HG02588 (cell line): ENCODE measurements around the gene CIDEC.
"Not testable (repeated sequence)": the region's sequence is repeated elsewhere in the genome, so short reads cannot be mapped to it uniquely, and the experiment has no call there.

Source experiments
- ATAC-seq: cut with Tn5 transposase; IDR thresholded peaks from one replicate; pipeline ENCODE4 v1.9.1; 2021; ENCODE audit warnings: mild to moderate bottlenecking, moderate library complexity; ENCODE audit not compliant: unreplicated experiment

CIDEC gene

DNA sequence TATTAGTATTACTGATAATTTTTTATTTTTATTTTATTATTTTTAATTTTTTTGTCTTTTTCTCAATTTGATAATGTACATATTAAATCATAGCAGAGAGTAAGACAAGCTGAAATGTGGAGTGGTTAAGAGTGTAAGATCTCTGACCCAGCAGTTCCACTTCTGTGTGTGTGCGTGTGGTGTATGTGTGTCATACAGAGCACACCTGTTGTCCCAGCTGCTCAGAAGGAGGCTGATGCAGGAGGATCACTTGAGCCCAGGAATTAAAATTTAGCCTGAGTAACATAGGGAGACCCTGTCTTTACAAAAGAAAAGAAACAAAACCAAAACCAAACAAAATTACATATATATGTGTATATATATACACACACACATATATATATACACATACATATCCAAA is 1.4 kb upstream of the CIDEC start:
- no peak for ATAC-seq

DNA sequence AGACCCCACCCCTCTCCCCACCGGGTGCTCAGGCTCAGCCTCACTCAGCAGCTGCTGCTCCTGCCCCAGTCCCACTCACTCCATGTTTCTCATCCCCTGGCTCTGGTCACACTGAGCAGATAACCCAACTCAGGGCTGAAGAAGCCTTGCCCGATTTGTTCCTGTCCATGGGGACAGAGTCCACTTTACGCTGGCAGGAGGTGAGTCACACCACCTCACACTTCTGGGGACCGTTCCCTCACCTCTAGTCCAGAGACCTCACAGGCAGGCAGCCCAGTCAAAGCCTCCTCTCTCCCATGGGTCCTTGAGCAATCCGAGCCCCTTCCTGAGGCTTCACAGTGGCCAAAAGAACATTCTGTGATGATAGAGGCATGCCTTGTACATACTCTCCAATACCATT is 1.4 kb downstream of the CIDEC start:
- ATAC-seq = no peak

DNA sequence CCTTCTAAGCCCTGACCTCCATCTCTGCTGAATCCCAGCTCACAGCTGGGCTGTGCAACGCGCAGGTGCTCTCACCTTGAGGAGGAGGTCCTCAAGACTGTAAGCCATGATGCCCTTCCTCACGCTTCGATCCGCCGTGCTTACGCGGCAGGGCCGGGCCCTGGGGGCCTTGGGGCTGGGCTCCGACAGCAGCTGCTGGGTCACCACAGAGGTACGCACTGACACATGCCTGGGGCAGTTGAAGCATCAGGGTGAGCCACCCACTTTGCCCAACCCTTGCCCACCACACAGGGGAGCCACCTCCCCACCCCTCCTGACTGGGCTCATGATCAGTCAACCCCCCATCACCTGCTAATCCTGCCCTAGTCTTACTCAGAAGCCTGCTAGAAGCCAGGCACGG is 3.1 kb downstream of the CIDEC start:
- ATAC-seq = no peak

DNA sequence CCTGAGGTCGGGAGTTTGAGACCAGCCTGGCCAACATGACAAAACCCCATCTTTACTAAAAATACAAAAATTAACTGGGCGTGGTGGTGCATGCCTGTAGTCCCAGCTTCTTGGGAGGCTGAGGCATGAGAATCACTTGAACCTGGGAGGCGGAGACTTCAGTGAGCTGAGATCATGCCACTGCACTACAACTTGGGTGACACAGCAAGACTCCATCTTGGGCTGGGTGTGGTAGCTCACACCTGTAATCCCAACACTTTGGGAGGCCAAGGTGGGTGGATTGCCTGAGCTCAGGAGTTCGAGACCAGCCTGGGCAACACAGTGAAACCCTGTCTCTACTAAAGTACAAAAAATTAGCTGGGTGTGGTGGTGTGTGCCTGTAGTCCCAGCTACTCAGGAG is 3.8 kb downstream of the CIDEC start:
- ATAC-seq = not testable (repeated sequence)

DNA sequence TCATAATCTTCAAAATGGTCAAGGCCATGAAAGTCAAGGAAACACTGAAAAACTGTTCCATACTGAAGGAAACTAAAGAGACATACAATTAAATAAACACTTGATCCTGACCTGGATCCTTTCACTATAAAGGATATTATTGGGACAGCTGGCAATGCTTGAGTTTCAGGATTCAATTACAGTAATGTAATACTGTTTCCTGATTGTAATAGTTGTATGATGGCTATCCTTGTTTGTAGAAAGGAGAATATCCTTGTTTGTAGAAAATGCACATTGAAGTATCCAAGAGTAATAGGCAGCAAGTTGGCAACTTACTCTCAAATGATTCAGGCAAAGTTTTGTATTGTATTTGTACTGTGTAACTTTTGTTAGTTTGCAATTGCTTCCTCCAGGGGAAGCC is 4.6 kb downstream of the CIDEC start:
- no peak for ATAC-seq

DNA sequence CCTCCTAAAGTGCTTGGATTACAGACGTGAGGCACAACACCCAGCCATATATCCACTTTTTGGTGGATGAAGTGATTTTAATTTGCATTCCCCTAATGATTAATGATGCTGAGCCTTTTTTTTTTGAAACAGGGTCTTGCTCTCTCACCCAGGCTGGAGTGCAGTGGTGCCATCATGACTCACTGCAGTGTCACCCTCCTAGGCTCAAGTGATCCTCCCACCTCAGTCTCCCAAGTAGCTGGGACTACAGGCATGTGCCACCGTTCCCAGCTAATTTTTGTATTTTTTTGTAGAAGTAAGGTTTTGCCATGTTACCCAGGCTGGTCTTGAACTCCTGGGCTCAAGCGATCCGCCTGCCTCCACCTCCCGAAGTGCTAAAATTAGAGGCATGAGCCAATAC is 8.0 kb downstream of the CIDEC start:
- not testable (repeated sequence) for ATAC-seq

DNA sequence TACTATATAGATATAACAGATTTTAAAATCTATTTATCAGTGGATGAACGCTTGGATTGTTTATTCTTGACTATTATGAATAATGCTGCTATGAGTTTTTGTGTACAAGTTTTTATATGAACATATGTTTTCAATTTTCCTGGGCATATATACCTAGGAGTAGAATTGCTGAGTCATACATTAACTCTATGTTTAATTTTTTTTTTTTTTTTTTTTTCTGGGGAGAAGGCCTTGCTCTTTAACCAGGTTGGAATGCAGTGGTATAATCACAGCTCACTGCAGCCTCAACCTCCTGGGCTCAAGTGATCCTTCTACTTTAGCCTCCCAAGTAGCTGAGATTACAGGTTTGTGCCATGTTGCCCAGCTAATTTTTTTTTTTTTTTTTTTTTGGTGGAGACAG is 9.1 kb downstream of the CIDEC start:
- ATAC-seq = no peak

DNA sequence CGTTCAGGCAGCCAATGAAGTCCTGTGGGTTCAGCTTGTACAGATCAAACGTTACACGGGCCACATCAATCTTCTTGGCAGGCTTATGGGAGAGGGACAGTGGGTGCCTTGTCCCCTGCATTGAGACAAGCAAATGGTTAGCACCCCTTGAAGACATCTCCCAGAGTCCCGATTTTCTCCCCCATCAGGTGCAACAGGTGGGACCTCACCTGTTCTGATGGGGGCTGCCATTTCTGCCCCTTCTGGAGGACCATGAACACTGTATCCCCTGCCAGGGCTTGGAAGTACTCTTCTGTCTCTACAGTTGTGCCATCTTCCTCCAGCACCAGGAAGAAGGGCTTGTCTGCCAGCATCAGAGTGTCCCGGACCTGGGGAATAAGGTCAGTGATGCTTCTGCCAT is 10.1 kb downstream of the CIDEC start:
- no peak for ATAC-seq

DNA sequence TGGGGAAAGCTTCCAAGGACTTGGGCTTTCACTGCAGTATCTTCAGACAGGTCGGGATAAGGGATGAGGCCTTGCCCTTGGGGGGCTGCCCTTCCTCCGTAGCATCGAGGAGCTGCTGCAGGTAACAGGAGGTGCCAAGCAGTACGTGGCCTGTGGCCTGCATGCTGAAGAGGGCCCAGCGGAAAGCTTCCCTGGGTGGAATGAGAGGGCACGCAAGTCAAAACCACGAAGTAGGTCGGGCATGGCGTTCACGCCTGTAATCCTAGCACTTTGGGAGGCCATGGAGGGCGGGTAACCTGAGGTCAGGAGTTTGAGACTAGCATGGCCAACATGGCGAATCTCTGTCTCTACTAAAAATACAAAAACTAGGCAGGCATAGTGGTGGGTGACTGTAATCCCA is 12.9 kb downstream of the CIDEC start:
- ATAC-seq = no peak

DNA sequence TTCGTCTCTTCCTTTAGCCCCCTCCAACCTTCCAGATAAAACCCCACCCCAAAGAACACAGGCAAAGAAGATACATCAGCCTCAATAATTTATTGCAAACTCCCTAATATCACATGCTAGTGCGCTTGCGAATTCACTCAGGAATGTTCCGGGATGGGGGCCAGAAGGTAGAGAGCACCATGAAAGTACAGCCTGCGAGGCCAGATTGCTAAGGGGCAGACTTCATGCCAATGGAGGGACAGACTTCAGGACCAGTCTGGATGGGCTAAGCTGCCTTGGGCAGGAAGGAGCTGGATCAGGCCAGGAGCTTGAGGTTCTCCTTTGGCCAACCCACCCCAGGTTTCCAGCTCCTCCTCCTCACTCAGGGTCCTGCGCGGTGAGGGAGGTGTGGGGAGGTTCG is 13.4 kb downstream of the CIDEC start:
- no peak for ATAC-seq

DNA sequence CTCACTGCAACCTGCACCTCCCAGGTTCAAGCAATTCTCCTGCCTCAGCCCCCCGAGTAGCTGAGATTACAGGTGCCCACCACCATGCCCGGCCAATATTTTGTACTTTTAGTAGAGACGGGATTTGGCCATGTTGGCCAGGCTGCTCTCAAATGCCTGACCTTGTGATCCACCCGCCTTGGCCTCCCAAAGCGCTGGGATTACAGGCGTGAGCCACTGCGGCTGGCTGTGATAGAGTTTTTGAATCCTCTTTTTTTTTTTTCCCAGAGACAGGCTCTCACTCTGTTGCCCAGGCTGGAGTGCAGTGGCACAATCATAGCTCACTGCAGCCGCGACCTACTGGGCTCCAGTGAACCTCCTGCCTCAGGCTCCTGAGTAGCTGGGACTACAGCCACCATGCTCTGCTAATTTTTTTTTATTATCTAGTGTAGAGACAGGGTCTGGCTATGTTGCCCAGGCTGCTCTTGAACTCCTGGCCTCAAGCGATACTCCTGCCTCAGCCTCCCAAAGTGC is 14.9 kb downstream of the CIDEC start:
- not testable (repeated sequence) for ATAC-seq

DNA sequence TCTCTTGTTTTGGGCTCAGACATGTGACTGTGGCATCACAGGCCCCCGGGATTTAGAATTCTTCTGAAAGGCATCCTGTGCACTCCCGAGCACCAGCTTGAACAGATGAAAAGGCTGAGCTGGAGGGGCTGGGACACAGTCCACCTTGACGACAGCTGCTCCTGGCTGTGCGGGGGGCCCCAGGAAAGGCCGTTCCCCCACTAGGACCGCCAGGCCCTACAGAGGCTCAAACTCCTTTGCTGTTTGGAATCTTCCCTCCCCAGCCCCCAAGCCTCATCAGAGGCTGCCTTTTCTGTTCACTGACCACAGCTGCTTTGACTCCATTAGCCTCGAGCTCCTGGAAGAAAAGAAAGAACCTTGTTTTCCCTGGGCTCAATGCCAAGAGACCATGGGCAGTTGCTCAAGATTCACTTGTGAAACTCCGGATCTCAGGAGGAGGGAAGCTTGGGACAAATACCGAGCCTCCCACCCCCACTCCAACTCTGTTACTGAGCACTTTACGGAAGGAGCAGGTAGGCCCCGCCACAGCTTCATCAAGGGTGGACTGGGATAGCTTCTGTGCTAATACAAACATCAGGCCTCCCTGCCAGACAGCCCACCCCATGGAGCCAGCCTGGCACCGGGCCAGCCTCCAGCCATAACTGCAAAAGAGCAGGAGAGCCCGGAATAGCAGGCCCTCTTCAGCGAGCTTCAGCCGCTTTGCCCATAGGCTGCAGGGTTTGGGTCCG is 15.7 kb downstream of the CIDEC start:
- ATAC-seq = no peak

DNA sequence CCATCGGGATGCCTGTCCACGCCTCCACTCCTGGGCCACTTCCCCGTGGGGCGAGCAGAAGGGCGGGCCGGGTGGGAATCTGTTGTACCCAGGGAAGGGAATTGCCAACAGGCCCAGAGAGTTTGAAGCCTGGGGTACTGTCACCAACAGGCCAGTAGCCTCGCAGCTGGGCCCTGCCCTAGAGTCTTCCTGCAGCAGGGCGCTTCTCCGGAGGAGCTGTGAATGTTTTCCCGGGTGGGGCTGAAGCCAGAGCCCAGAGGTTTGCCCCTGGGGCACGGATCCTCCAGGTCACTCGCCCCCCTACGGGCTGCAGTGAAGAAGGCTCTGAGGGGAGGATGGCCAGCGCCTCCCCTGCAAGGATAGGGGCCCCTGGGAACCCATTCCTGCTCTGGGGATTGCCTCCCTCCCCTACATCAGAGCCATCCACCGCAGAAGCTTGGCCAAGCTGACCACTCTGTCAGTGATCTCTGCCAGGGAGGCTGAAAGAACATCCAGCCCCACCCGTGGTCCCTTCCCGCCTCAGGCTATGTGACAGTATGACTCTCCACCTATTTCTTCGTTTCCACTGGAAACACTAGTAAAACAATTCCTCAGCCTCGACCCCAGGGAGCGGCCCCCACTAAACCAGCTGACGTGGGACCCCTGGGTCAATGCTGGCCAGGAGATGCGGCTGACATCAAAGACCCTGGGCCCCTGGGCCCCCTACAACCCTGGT is 16.8 kb downstream of the CIDEC start:
- ATAC-seq = no peak

DNA sequence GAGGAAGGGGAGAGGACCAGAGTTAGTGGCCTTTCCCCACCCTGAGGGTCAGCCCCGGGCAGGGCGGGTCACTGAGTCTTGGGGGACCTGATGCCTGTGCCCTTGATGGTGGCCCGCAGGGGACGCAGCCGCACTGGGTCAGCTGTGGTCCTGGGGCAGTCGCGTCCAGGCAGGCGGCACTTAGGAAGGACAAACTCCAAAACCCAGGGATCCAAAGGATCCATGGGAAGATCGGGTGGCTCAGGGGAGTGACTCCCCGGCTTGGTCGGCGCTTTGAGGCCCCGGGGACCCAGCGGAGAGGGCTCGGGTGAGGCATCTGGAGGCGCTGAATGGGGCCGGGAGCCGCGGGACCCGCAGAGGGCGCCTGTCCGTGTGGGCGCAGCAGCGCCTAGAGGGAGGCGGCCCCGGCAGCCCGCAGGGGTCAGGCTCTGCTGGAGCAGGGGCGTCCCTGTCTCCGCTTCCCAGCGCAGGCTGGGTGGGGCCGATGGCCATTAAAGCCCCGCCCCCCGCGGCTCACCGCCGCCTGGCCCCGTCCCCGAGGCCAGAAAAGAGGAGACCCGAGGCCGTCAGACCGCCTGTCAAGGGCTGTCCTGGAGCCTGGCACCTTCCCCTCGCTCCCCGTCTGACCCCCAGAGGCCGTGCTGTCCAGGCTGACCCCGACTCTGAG is 17.5 kb downstream of the CIDEC start:
- ATAC-seq = no peak

DNA sequence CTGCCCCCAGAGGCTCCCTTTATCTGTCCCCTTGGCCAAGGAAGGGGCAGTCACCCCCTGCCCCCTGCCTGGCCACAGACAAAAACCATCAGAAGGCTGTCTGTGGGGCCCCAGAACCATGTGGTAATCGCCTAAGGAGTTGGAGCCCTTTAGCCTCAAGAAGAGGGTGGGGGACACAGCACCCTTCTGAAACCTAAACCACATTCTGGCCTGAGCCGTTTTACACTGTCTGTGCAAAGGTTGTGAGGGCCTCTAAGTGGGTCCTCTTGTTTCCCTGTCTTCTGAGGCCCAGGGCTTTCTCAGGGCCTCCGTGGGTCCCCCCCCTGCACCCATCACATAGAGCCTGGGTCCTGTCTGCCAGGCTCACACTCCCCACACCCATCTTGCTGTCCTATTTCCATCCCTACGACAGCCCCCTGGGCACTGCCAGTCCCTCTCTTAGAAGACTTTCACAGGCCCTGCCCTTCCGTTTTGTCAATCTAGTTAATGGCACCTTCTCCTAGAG is 18.4 kb downstream of the CIDEC start:
- no peak for ATAC-seq

DNA sequence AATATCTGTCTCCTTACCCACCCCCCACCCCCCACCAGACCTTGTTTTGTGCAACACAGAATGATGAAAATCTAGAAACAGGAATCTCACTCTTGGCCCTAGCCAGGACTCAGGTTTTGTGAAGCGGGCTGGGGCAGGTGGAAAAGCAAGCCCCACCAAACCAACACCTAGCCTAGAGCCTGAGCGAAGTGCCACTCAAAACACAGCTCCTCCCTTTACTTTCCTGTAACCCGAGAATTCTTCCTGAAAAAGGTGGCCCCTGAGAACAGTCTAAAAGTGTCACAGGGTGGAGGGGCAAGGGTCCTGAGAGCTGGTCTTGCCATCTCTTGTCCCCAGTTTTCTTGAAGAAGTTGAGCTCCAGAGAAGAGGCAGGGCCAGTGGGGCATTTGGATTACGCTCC is 18.9 kb downstream of the CIDEC start:
- ATAC-seq = no peak

DNA sequence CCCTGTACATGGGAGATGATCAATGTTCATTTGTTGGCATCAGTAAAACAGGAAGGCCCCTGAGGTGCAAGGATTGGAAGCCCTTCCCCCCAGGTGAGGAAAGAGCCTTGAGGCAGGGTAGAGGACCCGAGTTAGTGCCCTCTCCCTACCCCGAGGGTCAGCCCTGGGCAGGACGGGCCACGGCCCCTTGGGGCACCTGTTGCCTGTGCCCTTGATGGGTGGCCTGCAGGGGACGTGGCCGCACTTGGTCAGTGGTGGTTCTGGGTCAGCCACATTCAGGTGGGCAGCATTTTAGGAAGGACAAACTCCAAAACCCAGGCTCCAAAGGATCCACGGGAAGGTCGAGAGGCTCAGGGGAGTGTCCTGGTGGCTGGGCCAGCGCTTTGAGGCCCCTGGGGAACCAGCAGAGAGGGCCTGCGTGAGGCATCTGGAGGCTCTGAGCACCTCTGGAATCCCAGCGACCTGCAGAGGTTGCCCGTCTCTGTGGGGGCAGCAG is 20.5 kb downstream of the CIDEC start:
- ATAC-seq = no peak

DNA sequence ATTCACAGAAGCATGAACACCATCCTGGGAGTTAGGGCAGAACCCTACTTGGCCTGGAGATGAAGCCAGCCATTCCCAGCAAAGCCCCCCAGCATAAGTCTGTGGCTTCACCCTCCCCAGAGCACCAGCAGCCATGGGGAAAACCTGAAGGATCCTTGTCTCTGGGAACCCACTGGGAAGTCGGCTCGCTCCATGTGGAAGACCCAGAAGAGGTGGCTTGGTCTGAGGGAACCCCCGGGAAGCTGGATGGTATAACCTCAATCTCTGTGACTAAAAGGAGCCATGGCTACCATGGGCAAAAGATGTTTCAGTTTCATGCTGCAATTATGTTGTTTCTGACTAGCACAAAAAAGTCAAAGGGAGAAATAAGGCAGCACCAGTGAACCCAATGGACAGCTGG is 24.5 kb downstream of the CIDEC start:
- ATAC-seq = no peak

DNA sequence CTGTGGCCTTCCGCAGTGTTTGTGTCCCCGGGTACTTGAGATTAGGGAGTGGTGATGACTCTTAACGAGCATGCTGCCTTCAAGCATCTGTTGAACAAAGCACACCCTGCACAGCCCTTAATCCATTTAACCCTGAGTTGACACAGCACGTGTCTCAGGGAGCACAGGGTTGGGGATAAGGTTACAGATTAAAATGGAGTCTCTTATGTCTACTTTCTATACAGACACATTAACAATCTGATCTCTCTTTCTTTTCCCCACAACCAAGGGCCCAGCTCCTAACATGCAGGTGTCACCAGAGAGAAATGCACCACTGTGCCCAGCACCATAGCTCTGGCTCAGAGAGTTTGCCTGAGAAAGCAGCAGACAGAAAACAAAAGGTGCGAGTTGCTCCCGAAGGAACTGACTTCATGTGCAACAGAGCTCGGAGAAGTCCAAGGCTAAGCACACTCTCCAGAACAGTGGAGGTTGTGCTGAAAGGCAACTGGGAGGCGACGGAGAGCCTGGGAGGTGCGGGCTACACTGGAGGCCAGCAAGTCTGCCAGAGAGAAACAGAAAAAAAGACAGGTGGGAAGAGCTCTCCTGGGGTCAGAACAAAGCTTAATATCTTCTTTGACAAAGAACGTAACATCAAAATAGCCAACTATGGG is 25.6 kb downstream of the CIDEC start:
- not testable (repeated sequence) for ATAC-seq

DNA sequence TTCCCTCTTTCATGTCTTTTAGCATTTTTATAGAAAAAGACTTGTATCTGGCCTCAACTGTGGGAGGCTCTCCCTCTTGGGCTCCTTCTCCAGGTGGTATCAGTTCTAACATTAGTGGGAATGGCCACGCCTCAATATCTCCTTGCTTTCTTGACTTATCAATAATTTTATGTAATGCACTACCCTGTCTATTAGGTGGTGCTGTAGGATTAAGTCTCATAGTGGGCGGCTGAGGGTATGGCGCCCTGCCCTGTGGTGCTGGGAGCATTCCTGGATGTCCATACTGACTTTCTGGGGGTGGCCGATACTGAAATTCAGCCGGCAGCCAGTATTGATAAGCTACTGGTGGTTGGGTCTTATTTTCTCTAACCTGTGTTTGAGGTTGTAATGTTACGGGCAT is 27.5 kb downstream of the CIDEC start:
- no peak for ATAC-seq

DNA sequence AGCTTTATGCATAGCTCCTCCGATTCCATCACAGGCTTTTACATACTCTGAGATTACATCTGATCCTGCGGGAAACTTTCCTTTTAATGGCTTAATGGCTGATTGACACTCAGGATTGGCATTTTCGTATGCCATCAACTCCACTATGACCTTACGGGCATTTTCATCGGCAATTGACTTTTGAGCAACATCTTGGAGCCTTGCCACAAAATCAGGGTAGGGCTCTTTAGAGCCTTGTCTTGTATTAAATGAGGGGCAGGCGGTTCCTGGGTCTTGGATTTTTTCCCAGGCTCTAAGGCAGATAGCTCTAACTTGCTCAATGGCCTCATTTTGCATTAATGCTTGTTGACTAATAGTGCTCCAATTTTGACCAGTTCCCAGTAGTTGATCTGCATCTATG is 28.1 kb downstream of the CIDEC start:
- not testable (repeated sequence) for ATAC-seq
